Tibial nerve (tissue), 3 donors: ENCODE measurements around the gene NTM.

Experiments
- POLR2A ChIP-seq, 2 donors: fragments of 450-650 bp; IDR thresholded peaks; one replicate each; pipeline ENCODE4 v1.6.1; 2017; ENCODE audit warnings: antibody characterized with exemption in 2 of 2, mild to moderate bottlenecking in 2 of 2, moderate library complexity in 2 of 2
- TF ChIP-seq, protein P1 (sequence below), 5 experiments: fragments of 200-600 bp in 3 of 5; fragments of 450-650 bp in 2 of 5; sonication (generic) in 3 of 5; IDR thresholded peaks; one replicate each; pipeline ENCODE4 v1.5.1; 2016 to 2019; ENCODE audit warnings: antibody characterized with exemption in 5 of 5, mild to moderate bottlenecking in 3 of 5, moderate library complexity in 2 of 5

DNA sequence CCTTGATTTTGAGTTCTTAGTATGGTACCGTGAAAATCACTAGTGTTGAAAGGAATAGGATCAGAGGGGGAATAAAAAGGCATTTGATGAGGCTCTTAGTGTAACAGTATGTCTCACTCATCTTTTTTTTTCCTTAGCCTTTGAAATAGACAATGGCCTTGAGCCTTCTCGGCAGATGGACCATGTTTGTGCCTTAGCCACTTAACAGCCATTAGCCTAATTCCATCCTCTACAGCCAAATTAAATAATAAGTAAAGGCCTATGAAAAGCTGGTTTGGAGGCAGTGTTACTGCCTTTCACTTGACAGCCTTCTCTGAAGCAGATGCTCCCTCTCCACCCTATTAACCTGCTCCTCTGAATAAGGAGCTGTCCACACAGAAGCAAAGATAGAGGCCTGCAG, 580.7 kb downstream of the NTM start:
- TF ChIP-seq, protein P1, sequence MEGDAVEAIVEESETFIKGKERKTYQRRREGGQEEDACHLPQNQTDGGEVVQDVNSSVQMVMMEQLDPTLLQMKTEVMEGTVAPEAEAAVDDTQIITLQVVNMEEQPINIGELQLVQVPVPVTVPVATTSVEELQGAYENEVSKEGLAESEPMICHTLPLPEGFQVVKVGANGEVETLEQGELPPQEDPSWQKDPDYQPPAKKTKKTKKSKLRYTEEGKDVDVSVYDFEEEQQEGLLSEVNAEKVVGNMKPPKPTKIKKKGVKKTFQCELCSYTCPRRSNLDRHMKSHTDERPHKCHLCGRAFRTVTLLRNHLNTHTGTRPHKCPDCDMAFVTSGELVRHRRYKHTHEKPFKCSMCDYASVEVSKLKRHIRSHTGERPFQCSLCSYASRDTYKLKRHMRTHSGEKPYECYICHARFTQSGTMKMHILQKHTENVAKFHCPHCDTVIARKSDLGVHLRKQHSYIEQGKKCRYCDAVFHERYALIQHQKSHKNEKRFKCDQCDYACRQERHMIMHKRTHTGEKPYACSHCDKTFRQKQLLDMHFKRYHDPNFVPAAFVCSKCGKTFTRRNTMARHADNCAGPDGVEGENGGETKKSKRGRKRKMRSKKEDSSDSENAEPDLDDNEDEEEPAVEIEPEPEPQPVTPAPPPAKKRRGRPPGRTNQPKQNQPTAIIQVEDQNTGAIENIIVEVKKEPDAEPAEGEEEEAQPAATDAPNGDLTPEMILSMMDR (IDR thresholded peaks at IDR 0.05), result no peak
- no peak for TF ChIP-seq POLR2A (IDR thresholded peaks at IDR 0.05)
